ENCODE results near the gene MVB12B. TPM values are rescaled to one million over a fixed set of nuclear protein-coding genes. Genes with fewer than 3 reads are reported as not detected.

The MVB12B gene
- total RNA-seq, 1 experiment from 2014 or later, result 9.4 TPM

DNA sequence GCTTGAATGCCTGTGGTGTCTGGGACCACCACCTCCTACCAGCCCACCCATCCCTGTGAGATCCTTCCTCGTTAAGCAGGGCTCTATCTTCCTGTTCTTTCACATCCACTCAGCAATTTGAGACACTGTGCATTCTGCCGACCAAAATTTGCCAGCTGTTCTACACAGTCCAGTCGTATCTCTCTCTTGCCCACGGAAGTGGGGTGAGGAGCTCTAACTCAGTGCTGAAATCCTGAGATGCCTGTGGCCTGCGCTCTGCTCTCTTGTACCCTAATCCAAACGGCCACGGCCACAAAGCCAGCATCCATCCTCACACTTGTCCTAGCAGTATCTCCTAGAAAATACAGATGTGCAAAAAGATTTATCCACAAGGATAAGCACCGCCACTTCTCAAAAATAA lies 97.9 kb downstream of the MVB12B start:
- H3K9me3 ChIP-seq (ENCODE audit: control insufficient read depth, insufficient read depth, low read depth, low read length), result no peaks in the 10 kb centered on the region
- TF ChIP-seq TCF7L2 (IDR thresholded peaks at IDR 0.05; ENCODE audit: low read depth, low read length) (no peak), CTCF (IDR thresholded peaks at IDR 0.05) (no peak), SIN3A (IDR thresholded peaks at IDR 0.05; ENCODE audit: borderline replicate concordance, insufficient read depth, low read depth, low read length) (no peak), POLR2AphosphoS5 (IDR thresholded peaks at IDR 0.05; ENCODE audit: low read depth, low read length) (no peak)
- TF ChIP-seq, protein P1, sequence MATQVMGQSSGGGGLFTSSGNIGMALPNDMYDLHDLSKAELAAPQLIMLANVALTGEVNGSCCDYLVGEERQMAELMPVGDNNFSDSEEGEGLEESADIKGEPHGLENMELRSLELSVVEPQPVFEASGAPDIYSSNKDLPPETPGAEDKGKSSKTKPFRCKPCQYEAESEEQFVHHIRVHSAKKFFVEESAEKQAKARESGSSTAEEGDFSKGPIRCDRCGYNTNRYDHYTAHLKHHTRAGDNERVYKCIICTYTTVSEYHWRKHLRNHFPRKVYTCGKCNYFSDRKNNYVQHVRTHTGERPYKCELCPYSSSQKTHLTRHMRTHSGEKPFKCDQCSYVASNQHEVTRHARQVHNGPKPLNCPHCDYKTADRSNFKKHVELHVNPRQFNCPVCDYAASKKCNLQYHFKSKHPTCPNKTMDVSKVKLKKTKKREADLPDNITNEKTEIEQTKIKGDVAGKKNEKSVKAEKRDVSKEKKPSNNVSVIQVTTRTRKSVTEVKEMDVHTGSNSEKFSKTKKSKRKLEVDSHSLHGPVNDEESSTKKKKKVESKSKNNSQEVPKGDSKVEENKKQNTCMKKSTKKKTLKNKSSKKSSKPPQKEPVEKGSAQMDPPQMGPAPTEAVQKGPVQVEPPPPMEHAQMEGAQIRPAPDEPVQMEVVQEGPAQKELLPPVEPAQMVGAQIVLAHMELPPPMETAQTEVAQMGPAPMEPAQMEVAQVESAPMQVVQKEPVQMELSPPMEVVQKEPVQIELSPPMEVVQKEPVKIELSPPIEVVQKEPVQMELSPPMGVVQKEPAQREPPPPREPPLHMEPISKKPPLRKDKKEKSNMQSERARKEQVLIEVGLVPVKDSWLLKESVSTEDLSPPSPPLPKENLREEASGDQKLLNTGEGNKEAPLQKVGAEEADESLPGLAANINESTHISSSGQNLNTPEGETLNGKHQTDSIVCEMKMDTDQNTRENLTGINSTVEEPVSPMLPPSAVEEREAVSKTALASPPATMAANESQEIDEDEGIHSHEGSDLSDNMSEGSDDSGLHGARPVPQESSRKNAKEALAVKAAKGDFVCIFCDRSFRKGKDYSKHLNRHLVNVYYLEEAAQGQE (IDR thresholded peaks at IDR 0.05; ENCODE audit: insufficient read depth in 1 of 2, low read depth in 2 of 2, low read length in 1 of 2), result no peak
- no peak overlapping the region for H3K4me3 ChIP-seq (ENCODE audit: low read depth in 2 of 2, low read length in 2 of 2)
- DNase-seq (ENCODE audit: low read depth, low spot score), result no peak
- 0 out of 2 replicates have a peak, but pooled peaks cover 3% of the 10 kb centered on the region for H3K4me1 ChIP-seq (ENCODE audit: control insufficient read depth, insufficient read depth, low read length)
- in situ Hi-C loops (cut with HindIII; ENCODE audit: low pct_unique_long_range_greater_than_20kb, low sequenced_read_pairs), result no loop called here
- intact Hi-C loops (cut with micrococcal nuclease; ENCODE audit: unreplicated experiment), result no loop called here
- H3K27me3 ChIP-seq (ENCODE audit: control insufficient read depth, insufficient read depth, low read length), result no peaks in the 10 kb centered on the region
- no peak overlapping the region for H3K27ac ChIP-seq (ENCODE audit: low read length)
- ATAC-seq, result no peak
- H3K36me3 ChIP-seq (ENCODE audit: control insufficient read depth, insufficient read depth, low read length), result no peaks in the 10 kb centered on the region
- BruUV-seq (replicated peaks), result no TSS peak
- ChIA-PET CTCF (no interaction called here), POLR2A (no interaction called here)

DNA sequence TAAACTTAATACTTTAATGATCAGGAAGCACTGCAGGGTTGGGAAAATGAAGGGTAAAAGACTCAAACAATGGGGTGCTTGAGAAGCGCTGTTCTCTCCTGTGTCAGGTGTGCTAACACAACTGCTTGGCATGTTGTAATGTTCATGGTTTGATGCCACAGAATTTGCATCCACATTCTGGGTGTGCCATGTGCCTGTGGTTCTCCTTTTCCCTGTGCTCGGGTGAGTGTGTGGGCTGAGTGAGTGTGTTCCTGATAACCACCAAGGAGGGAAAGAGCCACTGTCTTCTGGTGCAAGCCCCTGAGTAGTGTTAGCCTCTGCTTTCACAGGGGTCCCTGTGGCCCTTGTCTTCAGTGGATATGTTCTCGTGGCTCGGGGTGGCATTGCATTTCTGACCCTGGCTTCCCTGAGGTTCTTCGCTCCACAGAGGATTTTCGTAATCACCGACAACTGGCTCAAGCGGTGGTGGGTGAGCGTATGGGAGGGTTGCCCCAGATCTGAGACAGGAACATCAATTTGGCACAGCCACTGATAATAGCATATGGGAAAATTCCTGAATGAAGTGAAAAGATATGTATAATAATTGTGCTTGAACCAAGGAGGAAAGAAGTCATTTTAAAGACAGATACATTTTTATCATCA lies 102.0 kb downstream of the MVB12B start:
- Histone ChIP-seq H3K27me3 (ENCODE audit: control insufficient read depth, insufficient read depth, low read length) (no peaks in the 10 kb centered on the region), H3K9me3 (ENCODE audit: control insufficient read depth, insufficient read depth, low read depth, low read length) (no peaks in the 10 kb centered on the region), H3K4me3 (ENCODE audit: low read depth in 2 of 2, low read length in 2 of 2) (no peak overlapping the region), H3K4me1 (ENCODE audit: control insufficient read depth, insufficient read depth, low read length) (no peaks in the 10 kb centered on the region), H3K27ac (ENCODE audit: low read length) (no peak overlapping the region), H3K36me3 (ENCODE audit: control insufficient read depth, insufficient read depth, low read length) (no peaks in the 10 kb centered on the region)
- TF ChIP-seq SIN3A (IDR thresholded peaks at IDR 0.05; ENCODE audit: borderline replicate concordance, insufficient read depth, low read depth, low read length) (no peak), POLR2AphosphoS5 (IDR thresholded peaks at IDR 0.05; ENCODE audit: low read depth, low read length) (no peak)
- ChIA-PET POLR2A (no interaction called here), CTCF (interaction anchor here (0.6 kb wide), 1 partner anchor 126 kb away, joined by 7 read pairs; no protein-coding TSS in a partner anchor)
- DNase-seq (ENCODE audit: low read depth, low spot score) (no peak), ATAC-seq (no peak)
- intact Hi-C loops (cut with micrococcal nuclease; ENCODE audit: unreplicated experiment) (no loop called here), in situ Hi-C loops (cut with HindIII; ENCODE audit: low pct_unique_long_range_greater_than_20kb, low sequenced_read_pairs) (no loop called here)
- BruUV-seq (replicated peaks), result no TSS peak

- H3K4me1 ChIP-seq (ENCODE audit: control insufficient read depth, insufficient read depth, low read length), result no peaks in the 10 kb centered on the region
- H3K27me3 ChIP-seq (ENCODE audit: control insufficient read depth, insufficient read depth, low read length), result no peaks in the 10 kb centered on the region
- no peaks in the 10 kb centered on the region for H3K36me3 ChIP-seq (ENCODE audit: control insufficient read depth, insufficient read depth, low read length)
- ChIA-PET CTCF (no interaction called here), POLR2A (no interaction called here)
- BruUV-seq (replicated peaks), result no TSS peak
- intact Hi-C loops (cut with micrococcal nuclease; ENCODE audit: unreplicated experiment), result no loop called here
- no peak overlapping the region for H3K4me3 ChIP-seq (ENCODE audit: low read depth in 2 of 2, low read length in 2 of 2)
- no peak for ATAC-seq
- in situ Hi-C loops (cut with HindIII; ENCODE audit: low pct_unique_long_range_greater_than_20kb, low sequenced_read_pairs), result no loop called here
- no peak for TF ChIP-seq SIN3A (IDR thresholded peaks at IDR 0.05; ENCODE audit: borderline replicate concordance, insufficient read depth, low read depth, low read length)
- no peak for TF ChIP-seq POLR2AphosphoS5 (IDR thresholded peaks at IDR 0.05; ENCODE audit: low read depth, low read length)
- TF ChIP-seq TCF7L2 (IDR thresholded peaks at IDR 0.05; ENCODE audit: low read depth, low read length), result no peak
- TF ChIP-seq CTCF (IDR thresholded peaks at IDR 0.05), result no peak
- TF ChIP-seq, protein P1 (IDR thresholded peaks at IDR 0.05; ENCODE audit: insufficient read depth in 1 of 2, low read depth in 2 of 2, low read length in 1 of 2), result no peak
- DNase-seq (ENCODE audit: low read depth, low spot score), result no peak
- H3K9me3 ChIP-seq (ENCODE audit: control insufficient read depth, insufficient read depth, low read depth, low read length), result no peaks in the 10 kb centered on the region
- no peak overlapping the region for H3K27ac ChIP-seq (ENCODE audit: low read length)
Observed at GRCh38 chr9:126429190-126429589, 102.6 kb downstream of the MVB12B start.
